SU-DHL-6 (cell line): ENCODE results near the gene CTBS.

Experiments used
- CTCF ChIP-seq: fragments of 200-600 bp; sonication (generic); IDR thresholded peaks from one replicate; pipeline ENCODE4 v1.5.1; 2017; ENCODE audit warnings: antibody characterized with exemption, mild to moderate bottlenecking, low read length, moderate library complexity; ENCODE audit not compliant: insufficient read depth, poor library complexity, severe bottlenecking
- EZH2phosphoT487 ChIP-seq: fragments of 200-600 bp; sonication (generic), shearing (Covaris generic); conservative IDR thresholded peaks from 2 replicates; pipeline ENCODE4 v1.6.1; 2018; ENCODE audit warnings: mild to moderate bottlenecking, antibody characterized with exemption, low read length, moderate library complexity, mixed read lengths

GRCh38 chr1:84506002-84506728, 68.1 kb downstream of the CTBS start, which contains the start of the genes GNG5 and SPATA1:
- TF ChIP-seq CTCF (no peak), EZH2phosphoT487 (no peak)
